ENCODE results near the gene ADAMTS17. TPM values are rescaled to one million over a fixed set of nuclear protein-coding genes. Genes with fewer than 3 reads are reported as not detected.

Gene ADAMTS17
- total RNA-seq, 1 donor from 2014 or later: 0.06 TPM

GRCh38 chr15:99987701-99988100 lies 354.1 kb downstream of the ADAMTS17 start:
- TF ChIP-seq, protein P1, sequence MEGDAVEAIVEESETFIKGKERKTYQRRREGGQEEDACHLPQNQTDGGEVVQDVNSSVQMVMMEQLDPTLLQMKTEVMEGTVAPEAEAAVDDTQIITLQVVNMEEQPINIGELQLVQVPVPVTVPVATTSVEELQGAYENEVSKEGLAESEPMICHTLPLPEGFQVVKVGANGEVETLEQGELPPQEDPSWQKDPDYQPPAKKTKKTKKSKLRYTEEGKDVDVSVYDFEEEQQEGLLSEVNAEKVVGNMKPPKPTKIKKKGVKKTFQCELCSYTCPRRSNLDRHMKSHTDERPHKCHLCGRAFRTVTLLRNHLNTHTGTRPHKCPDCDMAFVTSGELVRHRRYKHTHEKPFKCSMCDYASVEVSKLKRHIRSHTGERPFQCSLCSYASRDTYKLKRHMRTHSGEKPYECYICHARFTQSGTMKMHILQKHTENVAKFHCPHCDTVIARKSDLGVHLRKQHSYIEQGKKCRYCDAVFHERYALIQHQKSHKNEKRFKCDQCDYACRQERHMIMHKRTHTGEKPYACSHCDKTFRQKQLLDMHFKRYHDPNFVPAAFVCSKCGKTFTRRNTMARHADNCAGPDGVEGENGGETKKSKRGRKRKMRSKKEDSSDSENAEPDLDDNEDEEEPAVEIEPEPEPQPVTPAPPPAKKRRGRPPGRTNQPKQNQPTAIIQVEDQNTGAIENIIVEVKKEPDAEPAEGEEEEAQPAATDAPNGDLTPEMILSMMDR (conservative IDR thresholded peaks at IDR 0.05; ENCODE audit: low read depth, low read length): no peak
- no peak for DNase-seq (ENCODE audit: low read depth)
- H3K4me3 ChIP-seq (ENCODE audit: low read depth, low read length): no peak overlapping the region

- H3K4me3 ChIP-seq (ENCODE audit: low read depth, low read length): no peak overlapping the region
- DNase-seq (ENCODE audit: low read depth): no peak
- TF ChIP-seq, protein P1 (conservative IDR thresholded peaks at IDR 0.05; ENCODE audit: low read depth, low read length): no peak
These were observed 354.7 kb downstream of the ADAMTS17 start for GRCh38 chr15:99987119-99987506.

DNA sequence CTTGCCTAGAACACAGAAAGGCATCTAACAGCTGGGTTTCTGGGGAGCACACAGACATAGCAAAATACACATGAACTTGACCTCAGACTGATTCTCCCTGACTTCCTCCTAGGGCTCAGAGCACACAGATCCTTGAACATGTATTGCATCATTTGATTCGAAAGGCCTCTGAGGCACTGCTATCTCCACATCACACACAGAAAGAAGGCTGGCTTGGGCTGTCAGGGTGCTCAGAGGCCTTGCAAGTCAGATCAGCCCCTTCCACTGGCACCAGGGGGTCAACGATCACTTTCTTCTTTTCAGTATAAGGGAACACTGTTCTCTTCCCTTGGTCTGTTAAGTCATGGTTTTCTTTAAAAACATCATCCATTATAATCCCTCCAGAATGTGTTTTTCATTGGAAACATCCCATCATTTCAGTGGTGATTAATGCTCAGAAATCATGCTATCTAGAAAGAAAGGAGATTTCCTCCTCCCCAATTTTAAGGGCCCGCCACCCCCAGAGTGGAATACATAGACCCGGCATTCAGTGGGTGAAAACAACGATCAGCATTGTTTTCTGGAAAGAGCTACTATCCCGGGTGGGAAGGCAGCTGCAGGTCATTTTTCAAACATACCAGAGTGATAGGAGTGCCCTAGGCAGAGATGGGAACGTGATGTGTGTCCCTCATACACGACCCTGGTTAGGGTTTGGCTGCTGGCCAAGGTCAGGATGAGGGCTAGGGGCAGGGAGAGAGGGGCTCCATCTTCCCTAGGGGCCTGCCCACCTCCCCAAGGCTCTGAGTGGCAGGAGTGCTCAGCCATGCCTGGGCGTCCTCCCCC lies 355.3 kb downstream of the ADAMTS17 start:
- TF ChIP-seq, protein P1 (conservative IDR thresholded peaks at IDR 0.05; ENCODE audit: low read depth, low read length): no peak

GRCh38 chr15:99985878-99986277 lies 355.9 kb downstream of the ADAMTS17 start:
- TF ChIP-seq, protein P1 (conservative IDR thresholded peaks at IDR 0.05; ENCODE audit: low read depth, low read length): no peak
- H3K4me3 ChIP-seq (ENCODE audit: low read depth, low read length): no peak overlapping the region
- DNase-seq (ENCODE audit: low read depth): no peak

More for the DNA sequence above, 355.3 kb downstream of the ADAMTS17 start:
- no peak overlapping the region for H3K4me3 ChIP-seq (ENCODE audit: low read depth, low read length)
- DNase-seq (ENCODE audit: low read depth): no peak

DNA sequence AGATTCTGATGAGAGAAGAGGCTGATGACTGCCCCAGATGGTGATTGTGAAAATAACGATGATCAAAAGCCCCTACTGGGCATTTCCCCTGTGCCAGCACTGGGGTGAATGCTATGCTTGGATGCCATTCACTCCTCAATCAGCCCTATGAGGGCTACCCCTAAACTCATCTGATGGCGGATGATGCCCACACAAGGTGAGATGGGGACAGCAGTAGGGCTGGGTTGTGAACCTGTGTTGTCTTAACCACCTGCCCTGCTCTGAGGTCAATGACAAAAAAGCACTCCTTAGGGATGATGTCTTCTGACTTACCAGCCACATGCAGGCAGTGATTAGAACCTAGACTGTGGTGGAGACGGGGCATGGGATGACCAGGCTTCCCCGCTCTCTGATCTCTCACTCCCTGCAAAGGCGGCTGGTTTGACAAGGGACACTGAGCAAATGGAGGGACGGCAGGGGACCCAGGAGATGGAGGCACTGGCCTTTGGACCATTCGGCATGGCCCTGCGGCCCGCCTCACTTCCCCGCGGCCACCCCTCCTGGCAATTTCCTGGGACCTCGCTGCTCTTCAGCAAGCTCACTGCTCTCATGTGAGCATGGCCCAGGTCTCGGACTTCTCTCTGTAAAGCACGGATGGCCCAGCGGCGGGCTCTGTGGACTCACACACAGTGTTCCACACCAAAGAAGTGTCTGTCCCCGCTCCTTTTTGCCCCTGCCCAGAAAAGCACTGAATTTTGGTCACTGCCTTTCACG lies 357.1 kb downstream of the ADAMTS17 start:
- TF ChIP-seq, protein P1 (conservative IDR thresholded peaks at IDR 0.05; ENCODE audit: low read depth, low read length): no peak
- no peak for DNase-seq (ENCODE audit: low read depth)
- no peak overlapping the region for H3K4me3 ChIP-seq (ENCODE audit: low read depth, low read length)

- H3K4me3 ChIP-seq (ENCODE audit: low read depth, low read length): no peak overlapping the region
- DNase-seq (ENCODE audit: low read depth): no peak
- TF ChIP-seq, protein P1 (conservative IDR thresholded peaks at IDR 0.05; ENCODE audit: low read depth, low read length): no peak
These were observed 357.9 kb downstream of the ADAMTS17 start for GRCh38 chr15:99983886-99984286.
